Measurements from ENCODE around the gene MYH9.
"Not testable (repeated sequence)": the region's sequence is repeated elsewhere in the genome, so short reads cannot be mapped to it uniquely, and the experiment has no call there.

MYH9 gene

DNA sequence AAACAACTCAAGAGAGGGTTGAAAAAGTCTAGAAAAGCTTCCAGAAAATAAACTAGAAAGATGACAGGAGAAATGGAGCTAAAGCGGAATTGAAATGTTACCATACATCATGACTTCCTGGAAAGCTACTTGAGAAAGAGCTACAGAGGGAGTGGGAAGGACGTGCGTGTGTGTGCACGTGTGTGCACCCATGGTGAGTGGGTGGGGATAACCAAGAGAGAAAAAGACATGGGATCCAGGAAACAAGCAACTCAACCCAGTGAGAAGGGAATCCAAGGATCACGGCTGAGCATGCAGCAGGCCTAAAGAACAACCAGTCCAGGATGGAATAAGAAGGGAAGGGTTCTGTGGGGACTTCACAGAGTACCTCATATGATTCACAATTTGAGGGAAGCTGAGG lies 113.2 kb downstream of the MYH9 start:
- no peak overlapping the region for H3K27ac ChIP-seq
- no peaks in the 10 kb centered on the region for H3K36me3 ChIP-seq
- no peaks in the 10 kb centered on the region for H3K27me3 ChIP-seq (ENCODE audit: insufficient read depth, low read depth, severe bottlenecking)
- H3K4me3 ChIP-seq (ENCODE audit: low read depth, low read length) = no peak overlapping the region
- DNase-seq = no peak
- no peaks in the 10 kb centered on the region for H3K9me3 ChIP-seq (ENCODE audit: severe bottlenecking)
- TF ChIP-seq, protein P1, sequence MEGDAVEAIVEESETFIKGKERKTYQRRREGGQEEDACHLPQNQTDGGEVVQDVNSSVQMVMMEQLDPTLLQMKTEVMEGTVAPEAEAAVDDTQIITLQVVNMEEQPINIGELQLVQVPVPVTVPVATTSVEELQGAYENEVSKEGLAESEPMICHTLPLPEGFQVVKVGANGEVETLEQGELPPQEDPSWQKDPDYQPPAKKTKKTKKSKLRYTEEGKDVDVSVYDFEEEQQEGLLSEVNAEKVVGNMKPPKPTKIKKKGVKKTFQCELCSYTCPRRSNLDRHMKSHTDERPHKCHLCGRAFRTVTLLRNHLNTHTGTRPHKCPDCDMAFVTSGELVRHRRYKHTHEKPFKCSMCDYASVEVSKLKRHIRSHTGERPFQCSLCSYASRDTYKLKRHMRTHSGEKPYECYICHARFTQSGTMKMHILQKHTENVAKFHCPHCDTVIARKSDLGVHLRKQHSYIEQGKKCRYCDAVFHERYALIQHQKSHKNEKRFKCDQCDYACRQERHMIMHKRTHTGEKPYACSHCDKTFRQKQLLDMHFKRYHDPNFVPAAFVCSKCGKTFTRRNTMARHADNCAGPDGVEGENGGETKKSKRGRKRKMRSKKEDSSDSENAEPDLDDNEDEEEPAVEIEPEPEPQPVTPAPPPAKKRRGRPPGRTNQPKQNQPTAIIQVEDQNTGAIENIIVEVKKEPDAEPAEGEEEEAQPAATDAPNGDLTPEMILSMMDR (IDR thresholded peaks at IDR 0.05; ENCODE audit: low read depth, low read length) = no peak

DNA sequence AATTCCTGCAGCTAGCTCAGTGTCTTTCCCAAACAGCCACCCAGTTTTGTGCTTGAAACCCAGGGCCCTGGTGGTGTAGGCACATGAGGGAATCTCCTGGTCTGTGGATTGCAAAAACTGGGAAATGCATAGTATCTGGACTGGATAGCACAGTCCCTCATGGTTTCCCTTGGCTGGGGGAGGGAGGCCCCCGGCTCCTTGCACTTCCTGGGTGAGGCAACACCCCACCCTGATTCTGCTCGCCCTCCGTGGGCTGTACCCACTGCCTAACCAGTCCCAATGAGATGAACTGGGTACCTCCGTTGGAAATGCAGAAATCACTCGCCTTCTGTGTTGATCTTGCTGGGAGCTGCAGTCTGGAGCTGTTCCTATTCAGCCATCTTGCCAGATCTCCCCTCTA lies 115.8 kb downstream of the MYH9 start:
- H3K36me3 ChIP-seq; H3K27ac ChIP-seq; DNase-seq; H3K9me3 ChIP-seq (ENCODE audit: severe bottlenecking); H3K27me3 ChIP-seq (ENCODE audit: insufficient read depth, low read depth, severe bottlenecking); H3K4me3 ChIP-seq (ENCODE audit: low read depth, low read length): not testable (repeated sequence)

DNA sequence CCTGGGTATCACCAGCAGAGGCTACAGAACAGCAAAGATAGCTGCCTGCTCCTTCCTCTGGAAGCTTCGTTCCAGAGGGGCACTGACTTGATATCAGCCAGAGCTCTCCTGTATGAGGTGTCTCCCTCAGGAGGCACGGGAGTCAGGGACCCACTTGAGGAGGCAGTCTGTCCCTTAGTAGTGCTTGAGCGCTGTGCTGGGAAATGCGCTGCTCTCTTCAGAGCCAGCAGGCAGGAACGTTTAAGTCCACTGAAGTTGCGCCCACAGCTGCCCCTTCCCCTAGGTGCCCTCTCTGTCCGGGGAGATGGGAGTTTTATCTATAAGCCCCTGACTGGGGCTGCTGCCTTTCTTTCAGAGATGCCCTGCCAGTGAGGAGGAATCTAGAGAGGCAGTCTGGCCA lies 116.5 kb downstream of the MYH9 start:
- H3K27ac ChIP-seq; DNase-seq; H3K27me3 ChIP-seq (ENCODE audit: insufficient read depth, low read depth, severe bottlenecking); H3K36me3 ChIP-seq; H3K9me3 ChIP-seq (ENCODE audit: severe bottlenecking); H3K4me3 ChIP-seq (ENCODE audit: low read depth, low read length): not testable (repeated sequence)

DNA sequence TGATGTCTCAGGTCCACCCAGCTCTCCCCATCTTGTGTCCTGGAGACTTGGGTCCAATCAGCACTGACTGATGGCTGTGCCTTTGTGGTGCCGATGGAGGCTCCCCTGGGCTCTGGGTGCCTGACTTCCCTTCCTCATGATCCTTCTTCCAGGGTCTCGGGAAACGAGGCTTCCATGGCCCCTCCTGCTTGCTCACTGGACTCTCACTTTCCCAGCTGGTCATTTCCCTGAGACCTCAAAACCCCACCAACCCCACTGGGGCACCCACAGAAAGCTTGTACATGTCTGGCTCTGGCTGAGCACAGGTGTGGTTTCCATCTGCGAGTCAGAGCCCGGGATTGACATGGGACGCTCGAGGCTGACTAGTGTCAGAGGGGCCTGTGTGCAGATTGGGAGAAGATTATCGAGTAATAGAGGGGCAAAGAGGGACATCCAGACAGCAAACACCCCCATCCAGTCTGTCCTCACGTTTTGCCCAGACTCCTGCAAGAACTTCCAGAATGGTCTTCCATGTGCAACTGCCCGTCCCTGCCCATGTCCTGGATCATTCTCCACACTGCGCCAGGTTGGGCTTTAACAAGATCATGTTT lies 119.8 kb downstream of the MYH9 start:
- Histone ChIP-seq H3K4me3 (ENCODE audit: low read depth, low read length) (no peak overlapping the region), H3K36me3 (no peaks in the 10 kb centered on the region), H3K27me3 (ENCODE audit: insufficient read depth, low read depth, severe bottlenecking) (no peaks in the 10 kb centered on the region), H3K27ac (no peak overlapping the region), H3K9me3 (ENCODE audit: severe bottlenecking) (no peaks in the 10 kb centered on the region)
- DNase-seq = no peak
- TF ChIP-seq, protein P1 (IDR thresholded peaks at IDR 0.05; ENCODE audit: low read depth, low read length) = no peak

DNA sequence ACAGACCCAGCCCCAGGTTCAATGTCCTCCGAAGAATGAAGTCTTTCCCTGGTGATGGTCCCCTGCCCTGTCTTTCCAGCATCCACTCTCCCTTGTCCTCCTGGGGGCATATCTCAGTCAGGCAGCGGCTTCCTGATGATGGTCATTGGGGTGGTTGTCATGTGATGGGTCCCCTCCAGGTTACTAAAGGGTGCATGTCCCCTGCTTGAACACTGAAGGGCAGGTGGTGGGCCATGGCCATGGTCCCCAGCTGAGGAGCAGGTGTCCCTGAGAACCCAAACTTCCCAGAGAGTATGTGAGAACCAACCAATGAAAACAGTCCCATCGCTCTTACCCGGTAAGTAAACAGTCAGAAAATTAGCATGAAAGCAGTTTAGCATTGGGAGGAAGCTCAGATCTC lies 120.7 kb downstream of the MYH9 start:
- Histone ChIP-seq H3K36me3 (no peaks in the 10 kb centered on the region), H3K9me3 (ENCODE audit: severe bottlenecking) (no peaks in the 10 kb centered on the region), H3K4me3 (ENCODE audit: low read depth, low read length) (no peak overlapping the region), H3K27ac (no peak overlapping the region), H3K27me3 (ENCODE audit: insufficient read depth, low read depth, severe bottlenecking) (no peaks in the 10 kb centered on the region)
- DNase-seq = no peak
- TF ChIP-seq, protein P1 (IDR thresholded peaks at IDR 0.05; ENCODE audit: low read depth, low read length) = no peak

DNA sequence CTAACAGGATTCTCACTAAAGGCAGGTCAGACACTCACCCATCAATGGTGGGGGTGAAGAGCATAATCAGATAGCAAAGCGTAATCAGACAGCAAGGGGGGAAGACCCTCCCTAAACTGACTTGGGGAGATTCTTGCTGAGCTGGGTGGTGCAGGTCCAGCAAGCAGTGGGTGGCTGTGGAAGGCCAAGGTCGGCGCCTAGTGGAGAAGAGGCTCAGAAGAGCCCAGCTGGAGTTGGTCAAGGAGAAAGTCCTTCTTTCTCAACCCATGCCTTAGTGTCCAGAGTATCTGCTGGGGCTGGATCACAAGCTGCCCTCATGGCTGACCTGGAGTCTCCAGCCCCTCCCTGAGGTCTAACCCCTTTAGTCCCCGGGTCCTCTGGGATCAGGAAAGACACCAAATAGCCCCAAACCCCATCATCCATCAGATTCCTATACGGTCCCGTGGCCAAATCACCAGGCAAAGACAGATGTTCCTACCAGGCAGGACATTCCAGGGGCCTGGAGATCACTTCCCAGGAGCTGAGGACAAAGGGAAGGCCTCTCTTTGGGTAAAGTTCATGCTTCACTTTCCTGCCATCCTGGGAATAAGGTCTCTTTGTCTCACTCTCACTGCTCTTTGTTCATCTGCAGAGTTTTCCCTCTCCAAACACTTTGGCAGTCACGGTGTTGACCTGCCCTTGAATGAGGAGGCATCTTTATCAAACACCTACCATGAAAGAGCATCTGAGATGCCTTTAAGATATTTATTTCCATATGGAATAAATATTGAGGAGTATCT lies 123.7 kb downstream of the MYH9 start:
- H3K27me3 ChIP-seq (ENCODE audit: insufficient read depth, low read depth, severe bottlenecking); H3K36me3 ChIP-seq; DNase-seq: not testable (repeated sequence)

DNA sequence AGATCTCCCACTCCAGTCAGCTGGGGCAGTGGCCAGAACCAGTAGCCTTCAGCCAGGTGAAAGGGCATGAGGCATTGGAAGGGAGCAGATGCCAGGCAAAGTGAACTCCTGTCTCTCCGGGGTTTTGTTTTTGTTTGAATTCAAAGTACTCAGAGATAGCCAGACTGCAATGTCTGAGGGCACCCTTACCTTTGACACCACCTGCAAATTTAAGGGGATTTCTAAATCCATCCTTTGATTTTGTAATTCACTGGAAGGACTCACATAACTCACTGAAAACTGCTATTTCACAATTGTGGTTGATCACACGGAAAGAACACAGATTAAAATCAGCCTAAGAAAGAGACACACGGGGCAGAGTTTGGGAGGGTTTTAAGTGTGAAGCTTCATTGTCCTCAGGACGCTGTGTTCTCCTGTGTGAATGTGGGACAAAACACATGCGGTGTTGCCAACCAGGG lies 124.5 kb downstream of the MYH9 start:
- H3K9me3 ChIP-seq (ENCODE audit: severe bottlenecking); H3K27me3 ChIP-seq (ENCODE audit: insufficient read depth, low read depth, severe bottlenecking); H3K4me3 ChIP-seq (ENCODE audit: low read depth, low read length); H3K27ac ChIP-seq; DNase-seq; H3K36me3 ChIP-seq: not testable (repeated sequence)

More for the DNA sequence above, 123.7 kb downstream of the MYH9 start:
- H3K9me3 ChIP-seq (ENCODE audit: severe bottlenecking); H3K27ac ChIP-seq; H3K4me3 ChIP-seq (ENCODE audit: low read depth, low read length): not testable (repeated sequence)

DNA sequence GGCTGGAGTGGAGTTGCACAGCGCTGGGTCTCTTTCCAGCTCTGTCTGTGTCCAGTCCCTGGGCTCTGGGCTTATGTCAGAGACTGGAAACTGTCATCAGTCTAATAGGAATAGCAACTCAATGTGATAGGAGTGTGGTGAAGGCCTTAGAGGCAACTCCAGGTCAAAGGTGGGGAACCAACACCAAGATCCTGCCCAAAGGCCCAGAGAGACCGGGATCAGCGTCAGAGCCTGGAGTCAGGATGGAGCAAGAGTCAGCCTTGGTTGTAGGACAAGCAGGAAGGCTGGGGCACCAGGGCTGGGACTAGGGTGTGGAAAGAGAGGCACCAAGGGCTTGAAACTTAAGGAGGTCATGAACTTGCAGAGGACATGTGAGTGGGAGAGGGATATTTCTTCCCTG lies 125.5 kb downstream of the MYH9 start:
- not testable (repeated sequence) for H3K4me3 ChIP-seq (ENCODE audit: low read depth, low read length); DNase-seq; H3K27ac ChIP-seq; H3K27me3 ChIP-seq (ENCODE audit: insufficient read depth, low read depth, severe bottlenecking); H3K9me3 ChIP-seq (ENCODE audit: severe bottlenecking); H3K36me3 ChIP-seq

Data from WERI-Rb-1 (cell line).